Astrocyte of the hippocampus (primary cell): ENCODE measurements around the gene KCTD4.

Source experiments
- DNase-seq: peaks from one replicate; pipeline ENCODE4 v3.0.0; 2011; ENCODE audit warnings: low read depth, low spot score

KCTD4 gene

DNA sequence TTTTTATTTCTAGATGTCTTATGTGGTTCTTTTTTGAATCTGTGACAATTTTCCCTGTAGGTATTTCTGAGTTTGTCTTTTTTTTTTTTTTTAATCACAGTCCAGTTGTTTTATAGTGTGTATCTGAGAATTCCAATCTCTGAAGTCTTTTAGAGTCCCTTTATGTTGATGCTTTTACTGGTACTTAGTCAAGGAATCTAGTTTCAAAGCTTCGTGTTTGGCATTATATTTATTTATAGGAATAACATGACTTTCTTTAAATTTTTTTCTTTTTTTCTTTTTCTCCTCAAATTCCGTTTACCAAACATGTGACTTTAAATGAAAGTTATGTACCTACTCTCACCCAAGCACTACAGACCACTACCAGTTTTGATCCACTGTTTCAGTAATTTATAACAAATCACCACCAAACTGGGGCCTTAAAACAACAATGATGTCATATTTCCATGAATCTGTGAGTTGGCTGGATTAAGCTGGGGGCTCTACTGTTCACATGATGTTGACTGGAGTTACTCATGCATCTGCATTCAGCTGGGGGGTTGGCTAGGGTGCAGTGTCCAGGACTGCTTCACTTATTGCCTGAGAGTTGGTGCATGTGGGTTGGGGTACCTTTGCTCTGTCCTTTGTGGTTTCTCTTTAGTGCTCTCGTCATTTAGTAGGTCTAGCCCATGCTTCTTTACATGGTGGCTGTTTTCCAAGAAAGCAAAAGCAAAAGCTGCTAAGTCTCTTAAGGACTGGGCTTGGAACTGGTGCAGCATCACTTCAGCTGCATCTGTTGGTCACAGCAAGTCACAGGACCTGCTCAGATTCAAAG is 22.3 kb downstream of the KCTD4 start:
- DNase-seq: peak; percentile 90

DNA sequence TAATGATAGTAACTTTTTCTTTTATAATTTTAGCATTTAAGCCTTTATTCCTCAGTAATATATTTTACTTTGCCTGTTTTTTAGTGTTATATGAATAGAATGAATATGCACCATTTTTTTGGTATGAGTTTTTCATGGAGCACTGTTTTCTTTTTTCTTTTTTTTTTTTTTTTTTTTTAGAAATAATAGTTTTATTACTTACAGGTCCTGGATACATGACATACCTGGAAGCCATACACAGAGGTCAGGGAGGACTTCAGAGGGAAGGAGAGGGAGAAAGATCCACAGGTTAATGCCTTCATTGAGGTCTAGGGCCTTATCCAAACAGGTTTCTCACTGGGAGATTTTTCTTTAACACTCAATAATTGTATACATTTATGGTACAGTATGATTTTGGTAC is 26.4 kb downstream of the KCTD4 start:
- DNase-seq: no peak

DNA sequence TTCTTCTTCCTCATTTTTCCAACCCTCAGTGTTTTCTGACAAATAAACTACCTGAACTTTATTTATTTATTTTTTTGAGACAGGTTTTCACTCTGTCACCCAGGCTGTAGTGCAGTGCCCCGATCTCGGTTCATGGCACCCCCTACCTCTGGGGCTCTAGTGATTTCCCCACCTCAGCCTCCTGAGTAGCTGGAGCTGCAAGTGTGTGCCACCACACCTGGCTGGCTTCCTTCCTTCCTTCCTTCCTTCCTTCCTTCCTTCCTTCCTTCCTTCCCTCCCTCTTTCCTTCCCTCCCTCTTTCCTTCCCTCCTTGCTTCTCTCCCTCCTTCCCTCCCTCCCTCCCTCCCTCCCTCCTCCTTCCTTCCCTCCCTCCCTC is 32.3 kb downstream of the KCTD4 start:
- DNase-seq: no peak

DNA sequence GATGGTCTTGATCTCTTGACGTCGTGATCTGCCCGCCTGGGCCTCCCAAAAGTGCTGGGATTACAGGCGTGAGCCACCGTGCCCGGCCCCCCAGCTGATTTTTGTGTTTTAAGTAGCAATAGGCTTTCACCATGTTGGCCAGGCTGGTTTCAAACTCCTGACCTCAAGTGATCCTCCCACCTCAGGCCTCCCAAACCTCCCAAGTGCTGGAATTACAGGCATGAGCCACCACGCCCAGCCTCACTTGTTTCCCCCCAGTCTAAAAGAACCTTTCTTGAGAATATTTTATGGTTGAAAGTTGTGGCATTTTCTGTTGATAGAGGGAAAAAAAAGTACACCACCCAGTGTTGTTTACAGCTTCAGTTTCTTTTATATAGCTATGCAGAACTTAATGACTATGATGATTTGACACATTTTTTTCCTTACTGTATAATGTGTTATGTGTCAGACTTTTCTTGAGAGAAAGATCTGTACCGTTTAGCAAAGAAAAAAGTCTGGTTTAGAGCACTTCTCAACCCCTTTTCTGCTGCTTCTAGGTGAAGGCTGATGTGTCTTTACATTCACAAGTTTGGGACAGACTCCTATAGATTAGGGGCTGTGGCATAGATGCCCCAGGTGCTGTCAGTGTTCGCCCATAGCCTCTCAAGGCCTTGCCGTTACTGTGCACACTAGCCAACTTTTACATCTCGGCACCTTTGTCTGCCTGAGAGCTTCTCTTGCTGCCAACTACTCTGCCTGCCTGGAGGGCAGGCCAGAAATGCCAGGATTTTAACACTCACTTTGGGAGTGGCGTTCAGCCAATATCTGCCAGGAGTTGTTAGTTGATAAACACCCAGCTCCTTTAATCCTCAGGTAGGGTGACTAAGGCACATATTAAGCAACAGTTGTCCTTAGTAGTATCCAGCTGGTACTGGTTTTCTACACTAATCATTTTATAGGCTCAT is 33.0 kb downstream of the KCTD4 start:
- peak; percentile 73 for DNase-seq

DNA sequence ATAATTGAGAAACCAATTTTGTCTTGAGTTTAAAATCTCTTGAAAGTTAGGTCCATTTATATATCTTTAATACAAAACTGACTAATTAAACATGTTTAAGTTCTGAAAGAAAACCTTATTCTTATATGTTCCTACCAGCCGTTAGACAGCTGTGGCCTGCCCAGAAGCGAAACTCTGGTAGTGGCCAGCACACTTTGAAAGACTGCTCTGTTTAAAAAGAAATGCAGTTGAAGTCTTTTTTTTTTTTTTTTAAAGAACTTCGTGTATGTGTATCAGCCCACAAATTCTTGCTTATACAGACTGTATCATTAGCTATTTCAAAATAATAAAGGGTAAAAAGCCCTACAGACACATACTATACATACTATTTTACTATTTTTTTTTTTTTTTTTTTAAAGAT is 34.0 kb downstream of the KCTD4 start:
- no peak for DNase-seq

DNA sequence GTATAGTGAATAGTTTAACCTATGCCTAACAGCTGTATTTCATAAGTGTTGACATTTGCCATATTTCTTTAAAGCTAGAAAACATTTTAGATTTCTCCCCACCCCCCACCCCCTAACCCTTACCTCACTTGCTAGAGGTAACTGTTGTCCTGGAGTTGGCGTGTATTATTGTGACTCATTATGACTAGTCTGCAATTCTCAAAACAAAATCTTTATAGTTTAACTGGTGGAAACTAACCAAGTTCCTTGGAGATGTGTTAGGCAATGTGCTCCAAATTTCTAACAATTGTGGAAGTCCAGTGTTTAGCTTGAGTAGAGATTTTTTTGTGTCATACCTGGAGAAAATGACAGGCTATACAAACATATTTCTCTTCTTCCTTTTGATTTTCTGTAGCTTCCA is 38.0 kb downstream of the KCTD4 start:
- peak; percentile 85 for DNase-seq

DNA sequence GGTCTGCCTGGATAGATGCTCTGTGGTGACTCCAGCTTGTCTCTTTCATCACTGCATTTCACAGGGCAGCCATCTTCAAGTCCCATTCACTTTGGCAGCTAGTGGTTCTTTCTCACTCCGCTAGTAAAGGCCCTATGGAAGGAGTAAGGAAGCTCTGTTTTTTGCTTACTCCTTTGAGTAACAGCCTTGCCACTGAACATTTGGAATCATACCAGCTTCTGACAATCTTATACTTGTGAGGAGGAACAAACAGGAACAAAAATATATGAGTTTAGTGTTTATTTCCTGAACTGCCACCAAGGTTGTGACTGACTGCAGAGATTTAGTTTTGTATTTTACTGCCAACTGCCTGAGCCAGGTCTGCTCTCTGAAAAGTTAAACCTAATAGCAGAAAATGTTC is 38.7 kb downstream of the KCTD4 start:
- peak; percentile 48 for DNase-seq

DNA sequence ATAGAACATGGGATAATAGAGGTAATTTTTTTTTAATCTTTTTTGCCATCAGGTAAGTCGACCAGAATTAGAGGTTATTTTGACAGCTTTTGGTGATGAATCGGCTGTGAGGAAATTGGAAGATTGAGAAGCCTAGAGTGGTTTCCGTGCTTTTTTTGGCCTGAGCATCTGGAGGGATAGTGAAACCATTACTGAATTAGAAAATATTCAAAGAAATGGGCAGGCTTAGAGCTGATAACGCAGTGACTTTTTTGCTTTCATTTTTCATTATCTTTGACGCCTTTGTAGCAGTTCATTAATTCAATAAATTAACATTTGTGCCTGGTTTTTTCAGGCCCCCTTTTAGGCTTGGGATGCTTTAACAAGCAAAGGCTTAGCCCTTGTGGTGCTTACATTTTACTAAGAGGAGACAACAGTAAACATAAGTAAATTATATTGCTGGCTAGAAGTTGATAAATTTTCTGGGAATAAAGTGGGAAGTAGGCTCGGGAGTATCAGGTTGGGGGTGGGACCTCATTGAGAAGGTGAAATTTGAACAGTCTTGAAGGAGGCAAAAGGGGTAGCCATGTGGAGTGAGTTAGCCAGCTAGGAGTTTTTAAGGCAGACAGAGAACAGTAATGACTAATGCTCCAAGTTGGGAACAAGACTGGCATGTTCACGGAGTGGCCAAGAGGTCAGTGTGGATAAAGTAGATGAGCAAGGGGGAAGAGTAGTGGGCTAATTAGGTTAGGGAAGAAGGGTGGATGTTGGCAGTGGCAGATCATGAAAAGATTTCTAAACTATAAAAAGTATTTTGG is 44.1 kb downstream of the KCTD4 start:
- peak; percentile 39 for DNase-seq

DNA sequence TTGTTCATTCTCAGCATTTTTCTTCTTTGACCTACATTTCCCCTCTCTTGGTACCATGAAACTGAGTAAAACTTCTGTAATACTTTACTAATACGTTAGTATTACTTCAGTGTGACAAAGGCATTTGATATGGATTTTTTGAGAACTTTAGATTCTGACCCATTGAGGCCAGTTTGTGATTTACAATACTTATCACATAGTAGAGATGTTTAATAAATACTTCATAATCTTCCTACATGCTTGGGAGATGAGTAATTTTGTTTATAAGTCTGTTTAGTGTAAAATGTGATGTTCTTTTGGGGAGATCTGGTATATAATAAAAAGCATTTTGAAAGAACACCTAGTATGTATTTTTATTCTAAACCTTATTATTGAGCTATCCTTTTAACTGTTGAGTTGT is 50.9 kb downstream of the KCTD4 start:
- no peak for DNase-seq

DNA sequence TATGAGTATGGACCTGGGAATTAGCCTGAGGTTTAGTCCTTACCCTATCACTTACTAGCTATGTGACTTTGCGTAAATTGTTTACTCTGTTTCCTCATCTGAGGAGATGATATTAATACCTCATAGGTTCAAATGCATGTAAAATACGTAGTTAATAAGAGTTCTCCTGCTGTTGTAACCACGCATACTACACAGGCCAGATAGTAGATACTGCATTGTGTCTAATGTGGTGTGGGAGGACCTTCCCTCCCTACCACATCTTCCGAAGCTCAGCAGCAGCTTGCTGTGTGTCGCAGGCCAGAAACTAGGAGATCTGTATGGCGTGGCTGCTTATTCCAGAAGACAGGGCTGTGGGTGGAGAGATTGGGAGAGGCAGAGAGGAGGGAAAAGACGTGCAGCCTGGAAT is 57.5 kb downstream of the KCTD4 start:
- no peak for DNase-seq
